DND-41 (cell line): ENCODE results near the gene FNDC3B.

ENCODE experiments used
- ATAC-seq: fragments of 200-7000 bp; cut with Tn5 transposase; 3 replicates; pipeline ENCODE4 v1.9.1; 2021; ENCODE audit warnings: low read depth; ENCODE audit not compliant: insufficient read depth
- DNase-seq: peaks from one replicate; pipeline ENCODE4 v3.0.0-alpha.2; 2020
- H2AFZ ChIP-seq: 2 replicates; pipeline ENCODE4 v1.6.0; 2012; ENCODE audit warnings: low read depth, low read length
- H3K27ac ChIP-seq: 2 replicates; pipeline ENCODE4 v1.5.1; 2012; ENCODE audit warnings: low read length, inconsistent platforms
- H3K27me3 ChIP-seq: fragments of 200-600 bp; sonication (generic); 2 replicates; pipeline ENCODE4 v1.6.0; 2012; ENCODE audit warnings: low read length, mild to moderate bottlenecking, inconsistent platforms; ENCODE audit not compliant: insufficient read depth, poor library complexity
- H3K36me3 ChIP-seq: 2 replicates; pipeline ENCODE4 v1.5.1; 2012; ENCODE audit warnings: low read length, inconsistent platforms; ENCODE audit not compliant: insufficient read depth
- H3K4me1 ChIP-seq: 2 replicates; pipeline ENCODE4 v1.5.1; 2012; ENCODE audit warnings: mild to moderate bottlenecking, low read length; ENCODE audit not compliant: insufficient read depth
- H3K4me2 ChIP-seq: 2 replicates; pipeline ENCODE4 v1.6.0; 2012; ENCODE audit warnings: mild to moderate bottlenecking, moderate library complexity, low read length, inconsistent platforms; ENCODE audit not compliant: insufficient read depth
- H3K4me3 ChIP-seq, 2 experiments: fragments of 200-600 bp in 1 of 2; shearing (Covaris generic) in 1 of 2; 2 replicates each; pipeline ENCODE4 v1.5.1; 2012 to 2016; ENCODE audit warnings: inconsistent platforms in 2 of 2, low read length in 2 of 2, mild to moderate bottlenecking in 2 of 2, low read depth in 1 of 2, moderate library complexity in 1 of 2
- H3K79me2 ChIP-seq: 2 replicates; pipeline ENCODE4 v1.6.0; 2012; ENCODE audit warnings: low read length, inconsistent platforms; ENCODE audit not compliant: insufficient read depth
- H3K9ac ChIP-seq: 2 replicates; pipeline ENCODE4 v1.6.0; 2012; ENCODE audit warnings: low read depth, mild to moderate bottlenecking, inconsistent platforms, low read length, moderate library complexity
- H3K9me3 ChIP-seq: 2 replicates; pipeline ENCODE4 v1.5.1; 2012; ENCODE audit warnings: low read length, moderate library complexity, mild to moderate bottlenecking, inconsistent platforms; ENCODE audit not compliant: insufficient read depth, severe bottlenecking
- H4K20me1 ChIP-seq: 2 replicates; pipeline ENCODE4 v1.6.0; 2012; ENCODE audit warnings: low read length; ENCODE audit not compliant: insufficient read depth
- CTCF ChIP-seq: IDR thresholded peaks from 2 replicates; pipeline ENCODE4 v1.5.1; 2012; ENCODE audit warnings: borderline replicate concordance, low read length, moderate library complexity, mild to moderate bottlenecking; ENCODE audit not compliant: poor library complexity, severe bottlenecking; ENCODE audit errors: extremely low read depth
- EZH2 ChIP-seq: IDR thresholded peaks from 3 replicates; pipeline ENCODE4 v1.6.1; 2012; ENCODE audit warnings: borderline replicate concordance, low read depth, mild to moderate bottlenecking, moderate library complexity, low read length, inconsistent platforms; ENCODE audit not compliant: severe bottlenecking

Gene FNDC3B

GRCh38 chr3:172071780-172072330, 32.5 kb downstream of the FNDC3B start:
- H4K20me1 ChIP-seq, result peaks cover 2% of the 10 kb centered on the region; the same call in 1 of the 2 replicates

GRCh38 chr3:172072543-172072942, 33.2 kb downstream of the FNDC3B start:
- no peak for DNase-seq
- Histone ChIP-seq H3K4me2 (no peak overlapping the region), H3K9me3 (no peaks in the 10 kb centered on the region), H3K27me3 (no peaks in the 10 kb centered on the region), H4K20me1 (peaks cover 2% of the 10 kb centered on the region; the same call in 1 of the 2 replicates), H3K4me1 (no peaks in the 10 kb centered on the region), H2AFZ (no peak overlapping the region), H3K4me3 (no peak overlapping the region), H3K27ac (no peak overlapping the region), H3K79me2 (no peaks in the 10 kb centered on the region), H3K36me3 (no peaks in the 10 kb centered on the region), H3K9ac (no peak overlapping the region)
- TF ChIP-seq CTCF, result no peak
- TF ChIP-seq EZH2, result no peak
- no peak for ATAC-seq

More at GRCh38 chr3:172071780-172072330, 32.5 kb downstream of the FNDC3B start:
- Histone ChIP-seq H3K27me3 (no peaks in the 10 kb centered on the region), H3K4me3 (no peak overlapping the region), H2AFZ (no peak overlapping the region), H3K9me3 (no peaks in the 10 kb centered on the region), H3K36me3 (no peaks in the 10 kb centered on the region), H3K9ac (no peak overlapping the region), H3K79me2 (no peaks in the 10 kb centered on the region), H3K27ac (no peak overlapping the region), H3K4me2 (no peak overlapping the region), H3K4me1 (no peaks in the 10 kb centered on the region)
- ATAC-seq, result no peak
- no peak for DNase-seq
- TF ChIP-seq CTCF (no peak), EZH2 (no peak)

- H3K4me2 ChIP-seq, result no peak overlapping the region
Measured at GRCh38 chr3:172073262-172073915, 34.0 kb downstream of the FNDC3B start.

More at GRCh38 chr3:172073262-172073915, 34.0 kb downstream of the FNDC3B start:
- no peak overlapping the region for H3K4me3 ChIP-seq
- H3K79me2 ChIP-seq, result no peaks in the 10 kb centered on the region
- no peak for TF ChIP-seq EZH2
- no peak for TF ChIP-seq CTCF
- peaks cover 2% of the 10 kb centered on the region; the same call in 1 of the 2 replicates for H4K20me1 ChIP-seq
- no peak overlapping the region for H2AFZ ChIP-seq
- no peaks in the 10 kb centered on the region for H3K36me3 ChIP-seq
- H3K27ac ChIP-seq, result no peak overlapping the region
- no peak overlapping the region for H3K9ac ChIP-seq
- no peaks in the 10 kb centered on the region for H3K27me3 ChIP-seq
- no peaks in the 10 kb centered on the region for H3K9me3 ChIP-seq
- no peak for DNase-seq
- ATAC-seq, result no peak
- no peaks in the 10 kb centered on the region for H3K4me1 ChIP-seq
